Glutamatergic neuron (in vitro differentiated cells): ENCODE measurements around the gene DIPK1B. TPM values are rescaled to one million over a fixed set of nuclear protein-coding genes. Genes with fewer than 3 reads are reported as not detected.

ENCODE experiments used
- DNase-seq: peaks from one replicate; pipeline ENCODE4 v3.0.0; 2022
- H3K27ac Mint-ChIP-seq: one replicate; pipeline ENCODE4 v1.8.0; 2020; ENCODE audit warnings: mild to moderate bottlenecking, mixed read lengths, inconsistent platforms; ENCODE audit not compliant: unreplicated experiment
- H3K27me3 Mint-ChIP-seq: one replicate; pipeline ENCODE4 v1.8.0; 2020; ENCODE audit warnings: mild to moderate bottlenecking, moderate library complexity, mixed read lengths, inconsistent platforms; ENCODE audit not compliant: unreplicated experiment
- H3K36me3 Mint-ChIP-seq: one replicate; pipeline ENCODE4 v1.8.0; 2020; ENCODE audit warnings: mild to moderate bottlenecking, mixed read lengths, inconsistent platforms; ENCODE audit not compliant: unreplicated experiment
- H3K4me1 Mint-ChIP-seq: one replicate; pipeline ENCODE4 v1.8.0; 2020; ENCODE audit warnings: mild to moderate bottlenecking, low read depth, mixed read lengths, inconsistent platforms; ENCODE audit not compliant: unreplicated experiment
- H3K4me3 Mint-ChIP-seq: one replicate; pipeline ENCODE4 v1.8.0; 2020; ENCODE audit warnings: mild to moderate bottlenecking, mixed read lengths, inconsistent platforms; ENCODE audit not compliant: unreplicated experiment
- H3K9me3 Mint-ChIP-seq: one replicate; pipeline ENCODE4 v1.8.0; 2020; ENCODE audit warnings: mild to moderate bottlenecking, moderate library complexity, mixed read lengths, inconsistent platforms; ENCODE audit not compliant: unreplicated experiment
- CTCF ChIP-seq: fragments of 200-600 bp; sonication (generic); IDR thresholded peaks from one replicate; pipeline ENCODE4 v1.5.0; 2021; ENCODE audit not compliant: partially characterized antibody, unreplicated experiment
- total RNA-seq: library from RNA; stranded (reverse); fragmentation: NEBNext Ultra II Directional; extraction: Animal tissue kit (Norgen Biotek cat#: 25700); gene quantifications from one replicate; pipeline ENCODE4 v1.2.1, GENCODE V29; 2021; ENCODE audit not compliant: unreplicated experiment

DIPK1B gene
- total RNA-seq, 1 donor from 2014 or later: 71.3 TPM

DNA sequence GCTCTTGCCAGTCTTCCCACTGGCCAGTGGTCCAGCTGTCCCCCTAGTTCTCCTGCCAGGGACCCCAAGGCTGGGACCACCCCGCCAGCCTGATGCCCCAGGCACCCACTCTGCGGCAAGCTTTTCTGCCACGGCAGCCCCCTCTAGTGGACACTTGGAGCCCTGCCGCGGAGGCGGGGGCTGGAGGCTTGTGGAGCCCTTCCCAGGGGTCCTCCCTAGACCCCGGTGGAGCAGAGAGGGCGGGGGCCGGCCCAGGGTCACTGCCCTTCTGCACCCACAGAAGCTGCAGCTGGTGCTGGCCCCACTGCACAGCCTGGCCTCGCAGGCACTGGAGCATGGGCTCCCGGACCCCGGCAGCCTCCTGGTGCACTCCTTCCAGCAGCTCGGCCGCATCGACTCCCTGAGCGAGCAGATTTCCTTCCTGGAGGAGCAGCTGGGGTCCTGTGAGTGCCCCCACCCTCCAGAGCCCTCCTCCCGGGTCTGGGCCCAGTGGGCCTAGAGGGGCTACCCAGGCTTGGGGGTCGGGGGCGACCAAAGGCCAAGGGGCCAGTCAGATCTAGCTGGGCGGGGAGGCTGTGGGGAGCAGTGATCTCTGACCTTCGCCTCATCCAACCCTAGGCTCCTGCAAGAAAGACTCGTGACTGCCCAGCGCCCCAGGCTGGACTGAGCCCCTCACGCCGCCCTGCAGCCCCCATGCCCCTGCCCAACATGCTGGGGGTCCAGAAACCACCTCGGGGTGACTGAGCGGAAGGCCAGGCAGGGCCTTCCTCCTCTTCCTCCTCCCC is 40.5 kb upstream of the DIPK1B start:
- Mint-ChIP-seq H3K9me3 (peaks cover 2% of the 10 kb centered on the region), H3K27ac (no peak overlapping the region), H3K27me3 (no peaks in the 10 kb centered on the region), H3K36me3 (no peaks in the 10 kb centered on the region), H3K4me3 (no peak overlapping the region), H3K4me1 (no peaks in the 10 kb centered on the region)
- TF ChIP-seq CTCF: peak; percentile 88
- peak; percentile 86 for DNase-seq

DNA sequence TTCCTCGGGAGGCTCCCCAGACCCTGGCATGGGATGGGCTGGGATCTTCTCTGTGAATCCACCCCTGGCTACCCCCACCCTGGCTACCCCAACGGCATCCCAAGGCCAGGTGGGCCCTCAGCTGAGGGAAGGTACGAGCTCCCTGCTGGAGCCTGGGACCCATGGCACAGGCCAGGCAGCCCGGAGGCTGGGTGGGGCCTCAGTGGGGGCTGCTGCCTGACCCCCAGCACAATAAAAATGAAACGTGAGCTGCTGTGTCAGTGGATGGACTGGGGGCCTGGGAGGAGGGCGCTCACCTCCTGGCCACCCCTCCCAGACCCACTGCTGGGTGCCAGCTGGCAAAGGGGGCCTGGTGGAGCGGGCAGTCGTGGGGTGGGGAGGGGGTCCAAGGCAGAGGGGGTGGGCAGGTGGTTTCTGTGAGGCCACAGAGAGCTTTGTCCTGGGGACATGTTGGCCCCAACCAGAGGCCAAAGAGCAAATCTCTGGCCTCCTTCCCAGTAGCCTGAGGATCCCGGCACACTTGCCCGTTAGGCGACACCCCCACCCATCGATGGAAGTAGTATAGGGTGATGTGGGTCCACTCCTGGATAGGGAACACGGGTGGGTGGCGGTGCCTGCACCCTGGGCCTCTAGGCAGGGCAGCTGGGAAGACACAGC is 39.8 kb upstream of the DIPK1B start:
- no peak for DNase-seq
- Mint-ChIP-seq H3K9me3 (peaks cover 2% of the 10 kb centered on the region), H3K27ac (peak overlapping the region; percentile 64), H3K27me3 (no peaks in the 10 kb centered on the region), H3K4me3 (no peak overlapping the region), H3K36me3 (no peaks in the 10 kb centered on the region), H3K4me1 (no peaks in the 10 kb centered on the region)
- TF ChIP-seq CTCF: no peak

GRCh38 chr9:136673088-136673974 is 39.0 kb upstream of the DIPK1B start:
- H3K9me3 Mint-ChIP-seq: peaks cover 2% of the 10 kb centered on the region
- H3K36me3 Mint-ChIP-seq: no peaks in the 10 kb centered on the region
- H3K4me1 Mint-ChIP-seq: no peaks in the 10 kb centered on the region
- peak; percentile 68 for DNase-seq
- H3K27me3 Mint-ChIP-seq: no peaks in the 10 kb centered on the region
- no peak overlapping the region for H3K4me3 Mint-ChIP-seq
- H3K27ac Mint-ChIP-seq: peak overlapping the region; percentile 64
- no peak for TF ChIP-seq CTCF

- Mint-ChIP-seq H3K9me3 (peaks cover 2% of the 10 kb centered on the region), H3K4me3 (no peak overlapping the region), H3K4me1 (no peaks in the 10 kb centered on the region), H3K27me3 (peaks cover 2% of the 10 kb centered on the region), H3K27ac (no peak overlapping the region), H3K36me3 (no peaks in the 10 kb centered on the region)
- DNase-seq: no peak
- TF ChIP-seq CTCF: no peak
Measured at GRCh38 chr9:136673975-136674785, 38.2 kb upstream of the DIPK1B start.
